MCF 10A (cell line): ENCODE measurements around the gene ZNF668. TPM values are rescaled to one million over a fixed set of nuclear protein-coding genes. Genes with fewer than 3 reads are reported as not detected.

Experiments used
- BruUV-seq: library from RNA; stranded (reverse); fragments of 400-500 nt; replicated peaks from 2 replicates; lab custom pipeline; 2021; lab: Mats Ljungman, UMichigan
- CTCF ChIA-PET: fragments of 300-600 bp; sonication (Branson Sonifier 250); formaldehyde crosslinking; extraction: SDS; loops from one replicate; lab custom pipeline; 2021; ENCODE audit warnings: antibody characterized with exemption, inconsistent platforms; lab: Yijun Ruan, JAX
- POLR2A ChIA-PET: fragments of 300-600, 350-650 bp; sonication (Branson Sonifier 250); formaldehyde crosslinking; extraction: SDS; loops from one replicate; lab custom pipeline; 2020; ENCODE audit warnings: antibody characterized with exemption, inconsistent platforms; lab: Yijun Ruan, JAX
- DNase-seq: peaks from one replicate; pipeline ENCODE4 v3.0.0-alpha.2; 2018; ENCODE audit not compliant: unreplicated experiment
- H3K27ac Mint-ChIP-seq: one replicate; pipeline ENCODE4 v1.8.0; 2022; ENCODE audit warnings: mild to moderate bottlenecking, low read depth, mixed read lengths; ENCODE audit not compliant: unreplicated experiment
- H3K27me3 Mint-ChIP-seq: one replicate; pipeline ENCODE4 v1.8.0; 2022; ENCODE audit warnings: mixed read lengths; ENCODE audit not compliant: insufficient read depth, unreplicated experiment
- H3K36me3 Mint-ChIP-seq: one replicate; pipeline ENCODE4 v1.8.0; 2022; ENCODE audit warnings: mild to moderate bottlenecking, moderate library complexity, mixed read lengths; ENCODE audit not compliant: insufficient read depth, unreplicated experiment
- H3K4me1 Mint-ChIP-seq: one replicate; pipeline ENCODE4 v1.8.0; 2022; ENCODE audit warnings: mixed read lengths; ENCODE audit not compliant: insufficient read depth, unreplicated experiment
- H3K4me3 Mint-ChIP-seq: one replicate; pipeline ENCODE4 v1.8.0; 2022; ENCODE audit warnings: mild to moderate bottlenecking, moderate library complexity, mixed read lengths; ENCODE audit not compliant: unreplicated experiment
- H3K9me3 Mint-ChIP-seq: one replicate; pipeline ENCODE4 v1.8.0; 2022; ENCODE audit warnings: mixed read lengths; ENCODE audit not compliant: unreplicated experiment
- CTCF ChIP-seq: fragments of 200-600 bp; IDR thresholded peaks from one replicate; pipeline ENCODE4 v1.8.0; 2022; ENCODE audit warnings: antibody characterized with exemption, mild to moderate bottlenecking; ENCODE audit not compliant: unreplicated experiment
- intact Hi-C: fragments of 100-400 bp; cut with micrococcal nuclease; formaldehyde crosslinking; loops from 2 replicates; pipeline ENCODE4 v1.14.1; 2022
- total RNA-seq: library from RNA; stranded (reverse); gene quantifications from 2 replicates; pipeline ENCODE4 v1.2.3, GENCODE V29; 2022

Gene ZNF668
- total RNA-seq, 1 experiment from 2014 or later: 11.9 TPM

DNA sequence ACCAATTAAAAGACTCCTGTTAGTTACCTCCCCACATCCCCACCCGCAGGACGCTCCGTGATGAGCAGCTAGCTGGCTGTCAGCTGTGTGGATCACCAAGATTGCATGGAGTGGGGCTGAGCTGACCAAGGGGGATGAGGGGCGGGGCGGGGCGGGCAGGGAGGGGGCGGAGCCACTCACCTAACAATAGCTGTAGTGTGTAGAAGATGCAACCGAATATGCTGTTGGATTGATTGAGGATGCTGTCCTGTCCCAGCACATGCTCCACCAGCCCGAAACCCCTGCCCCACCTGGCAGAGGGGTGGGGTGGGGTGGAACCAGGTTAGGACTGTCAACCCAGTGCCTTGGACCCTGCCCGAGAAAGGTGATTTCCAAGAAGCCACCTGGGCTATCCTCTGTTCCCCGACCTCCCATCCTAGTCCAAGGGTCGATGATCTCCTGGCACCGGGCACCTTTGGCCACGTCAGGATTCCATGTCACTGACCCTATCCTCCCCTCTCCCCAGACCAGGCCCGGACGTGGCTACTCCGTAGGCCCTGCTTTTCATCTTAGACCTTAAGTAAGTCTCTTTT lies 19.2 kb upstream of the ZNF668 start:
- no peaks in the 10 kb centered on the region for H3K27me3 Mint-ChIP-seq
- ChIA-PET CTCF (interaction anchor here (0.6 to 5.2 kb wide), 8 partner anchors 42 to 364 kb away, joined by 3 to 27 read pairs (median 4); partner anchors contain the start of genes HSD3B7 and ZNF843), POLR2A (interaction anchor here (0.5 to 6.5 kb wide), 13 partner anchors 16 to 367 kb away, joined by 3 to 78 read pairs (median 5); partner anchors contain the start of genes FUS, KAT8, PRSS8 and ZNF646)
- peaks cover 12% of the 10 kb centered on the region for H3K4me1 Mint-ChIP-seq
- DNase-seq: peak; percentile 50
- no peak for TF ChIP-seq CTCF
- no TSS peak for BruUV-seq
- peaks cover 22% of the 10 kb centered on the region for H3K36me3 Mint-ChIP-seq
- no peaks in the 10 kb centered on the region for H3K9me3 Mint-ChIP-seq
- intact Hi-C loops: no loop called here
- peak overlapping the region; percentile 85 for H3K4me3 Mint-ChIP-seq
- H3K27ac Mint-ChIP-seq: peak overlapping the region; percentile 1

DNA sequence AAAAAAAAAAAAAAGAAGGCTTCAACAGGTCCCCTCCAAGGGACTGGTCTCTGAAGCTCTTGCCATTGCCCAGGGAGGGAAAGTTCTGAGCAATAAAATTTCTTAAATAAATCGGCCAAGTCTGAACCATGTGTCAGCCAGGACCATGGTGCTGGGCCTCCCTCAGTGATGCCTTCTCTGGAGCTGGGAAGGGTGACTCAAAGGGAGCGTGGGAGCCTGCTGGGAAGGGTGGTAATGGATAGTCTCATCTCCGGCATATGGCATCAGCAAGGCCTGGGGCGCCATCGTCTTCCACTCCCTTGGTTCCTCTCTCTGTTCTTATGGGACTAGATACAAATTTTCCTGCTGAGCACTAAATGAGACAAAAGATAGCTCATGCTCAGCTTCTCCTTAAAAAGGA lies 18.3 kb upstream of the ZNF668 start:
- H3K27me3 Mint-ChIP-seq: no peaks in the 10 kb centered on the region
- H3K27ac Mint-ChIP-seq: no peak overlapping the region
- CTCF ChIA-PET: interaction anchor here (0.6 to 5.2 kb wide), 16 partner anchors 42 to 781 kb away, joined by 3 to 27 read pairs (median 3); partner anchors contain the start of genes HSD3B7, ZNF267 and ZNF843
- DNase-seq: no peak
- intact Hi-C loops: no loop called here
- no peaks in the 10 kb centered on the region for H3K9me3 Mint-ChIP-seq
- no peak for TF ChIP-seq CTCF
- no TSS peak for BruUV-seq
- H3K36me3 Mint-ChIP-seq: peaks cover 22% of the 10 kb centered on the region
- POLR2A ChIA-PET: interaction anchor here (0.7 to 6.5 kb wide), 4 partner anchors 18 to 368 kb away, joined by 3 to 78 read pairs (median 24); partner anchors contain the start of genes KAT8, ZNF646 and ZNF668
- H3K4me1 Mint-ChIP-seq: peaks cover 12% of the 10 kb centered on the region
- peak overlapping the region; percentile 85 for H3K4me3 Mint-ChIP-seq

GRCh38 chr16:31090540-31090939 lies 16.5 kb upstream of the ZNF668 start:
- DNase-seq: no peak
- TF ChIP-seq CTCF: no peak
- intact Hi-C loops: no loop called here
- H3K27ac Mint-ChIP-seq: no peak overlapping the region
- no peak overlapping the region for H3K4me3 Mint-ChIP-seq
- peaks cover 7% of the 10 kb centered on the region for H3K4me1 Mint-ChIP-seq
- no TSS peak for BruUV-seq
- H3K36me3 Mint-ChIP-seq: peaks cover 18% of the 10 kb centered on the region
- H3K27me3 Mint-ChIP-seq: no peaks in the 10 kb centered on the region
- H3K9me3 Mint-ChIP-seq: no peaks in the 10 kb centered on the region
- ChIA-PET POLR2A (interaction anchor here (1.3 to 6.5 kb wide), 3 partner anchors 9 to 27 kb away, joined by 3 to 78 read pairs (median 5); partner anchors contain the start of genes KAT8, ZNF646 and ZNF668), CTCF (no interaction called here)

GRCh38 chr16:31089199-31089598 lies 15.2 kb upstream of the ZNF668 start:
- no peaks in the 10 kb centered on the region for H3K27me3 Mint-ChIP-seq
- CTCF ChIA-PET: interaction anchor here (0.5 to 0.6 kb wide), 2 partner anchors 152 to 355 kb away, joined by 3 to 4 read pairs; no protein-coding TSS in a partner anchor
- H3K27ac Mint-ChIP-seq: no peak overlapping the region
- intact Hi-C loops: no loop called here
- BruUV-seq: no TSS peak
- no peak for DNase-seq
- peaks cover 19% of the 10 kb centered on the region for H3K36me3 Mint-ChIP-seq
- POLR2A ChIA-PET: interaction anchor here (0.8 to 1.7 kb wide), 2 partner anchors 15 to 28 kb away, joined by 3 to 5 read pairs; partner anchors contain the start of genes KAT8, ZNF646 and ZNF668
- no peak overlapping the region for H3K4me3 Mint-ChIP-seq
- no peak for TF ChIP-seq CTCF
- no peaks in the 10 kb centered on the region for H3K9me3 Mint-ChIP-seq
- peaks cover 5% of the 10 kb centered on the region for H3K4me1 Mint-ChIP-seq
